Amniotic epithelial cell (primary cell): ENCODE measurements around the gene GSTM3.
A peak's percentile ranks its signal among the peaks of the same experiment; 100 is the strongest.

Experiments used
- DNase-seq: peaks from one replicate; pipeline ENCODE4 v3.0.0-alpha.2; 2010; ENCODE audit warnings: low read depth

Gene GSTM3

DNA sequence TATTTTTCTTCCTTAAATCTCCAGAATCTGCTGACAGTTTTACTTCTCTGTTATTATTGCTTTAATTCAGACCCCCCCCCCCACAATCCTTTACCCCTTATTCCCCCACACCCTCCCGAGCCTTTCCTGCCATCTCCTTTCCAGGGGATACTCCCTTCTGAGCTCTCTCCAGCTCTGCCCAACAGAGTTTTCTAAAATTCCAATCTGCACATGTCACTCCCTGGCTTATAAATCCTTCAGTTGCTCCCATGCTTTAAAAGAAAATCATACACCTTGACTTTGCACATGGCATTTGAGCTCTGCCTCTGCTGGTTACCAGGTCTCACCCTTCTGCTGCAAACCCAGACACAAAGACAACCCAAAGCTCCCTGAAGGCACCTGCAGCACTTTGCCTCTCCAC, 34.6 kb upstream of the GSTM3 start:
- DNase-seq, result peak; percentile 10

DNA sequence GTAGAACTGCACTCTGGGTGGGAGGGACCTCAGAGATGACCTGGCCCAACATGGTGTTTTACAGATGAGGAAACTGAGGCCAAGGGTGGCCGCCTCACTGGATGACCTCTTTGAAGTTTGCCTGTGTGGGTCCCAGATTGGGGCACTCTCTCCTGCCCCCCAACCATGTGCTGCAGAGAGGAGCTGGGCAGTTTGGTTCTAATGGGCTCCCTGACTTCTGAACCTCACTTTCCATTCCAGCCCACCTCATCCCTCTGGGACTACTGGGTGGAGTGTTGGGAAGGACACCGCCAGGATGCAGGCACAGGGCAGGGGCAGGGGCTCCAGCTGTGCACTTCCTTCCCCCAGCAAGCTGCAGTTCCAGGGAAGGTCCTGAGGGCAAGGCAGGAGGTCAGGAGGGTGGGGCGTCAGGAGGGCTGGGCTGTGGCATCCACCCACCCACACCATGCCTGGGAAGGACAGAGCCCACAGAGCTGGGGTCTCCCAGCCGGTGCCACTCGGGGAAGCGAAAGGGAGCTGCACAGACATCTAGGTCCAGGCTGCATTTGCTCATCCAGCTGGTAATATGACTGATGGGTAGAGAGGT, 33.2 kb upstream of the GSTM3 start:
- DNase-seq, result no peak

DNA sequence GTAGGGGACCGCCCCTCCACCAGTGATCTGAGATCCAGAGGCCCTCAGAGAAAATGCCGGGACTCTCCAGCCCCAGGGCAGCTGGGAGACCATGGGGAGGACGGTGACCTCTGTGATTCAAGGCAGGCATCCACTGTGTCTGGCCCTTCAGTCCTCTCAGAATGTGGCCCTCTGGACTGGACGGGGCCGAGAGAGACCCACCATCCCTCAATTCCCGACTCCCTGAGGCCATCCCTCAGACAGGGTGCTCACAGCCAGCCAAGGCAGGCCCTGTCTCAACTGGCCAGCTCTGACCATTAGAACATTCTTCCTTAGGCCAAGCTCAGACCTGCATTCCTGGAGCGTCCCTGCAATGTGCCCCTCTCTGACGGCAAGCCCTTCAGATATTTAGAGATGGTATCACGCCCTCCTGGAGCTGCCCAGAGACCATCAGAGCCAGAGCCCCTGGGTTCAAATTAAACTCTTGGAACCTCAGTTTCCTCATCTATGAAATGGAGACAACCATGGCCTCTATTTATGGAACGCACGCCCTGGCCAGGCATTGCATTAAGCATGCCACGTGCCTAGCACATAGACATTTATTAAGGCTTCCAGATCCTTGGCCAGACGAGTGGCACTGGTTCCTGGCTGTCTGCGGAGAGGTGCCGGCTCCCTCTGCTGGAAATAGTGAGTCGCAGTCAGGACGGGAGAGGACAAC, 32.5 kb upstream of the GSTM3 start:
- DNase-seq, result peak; percentile 87

DNA sequence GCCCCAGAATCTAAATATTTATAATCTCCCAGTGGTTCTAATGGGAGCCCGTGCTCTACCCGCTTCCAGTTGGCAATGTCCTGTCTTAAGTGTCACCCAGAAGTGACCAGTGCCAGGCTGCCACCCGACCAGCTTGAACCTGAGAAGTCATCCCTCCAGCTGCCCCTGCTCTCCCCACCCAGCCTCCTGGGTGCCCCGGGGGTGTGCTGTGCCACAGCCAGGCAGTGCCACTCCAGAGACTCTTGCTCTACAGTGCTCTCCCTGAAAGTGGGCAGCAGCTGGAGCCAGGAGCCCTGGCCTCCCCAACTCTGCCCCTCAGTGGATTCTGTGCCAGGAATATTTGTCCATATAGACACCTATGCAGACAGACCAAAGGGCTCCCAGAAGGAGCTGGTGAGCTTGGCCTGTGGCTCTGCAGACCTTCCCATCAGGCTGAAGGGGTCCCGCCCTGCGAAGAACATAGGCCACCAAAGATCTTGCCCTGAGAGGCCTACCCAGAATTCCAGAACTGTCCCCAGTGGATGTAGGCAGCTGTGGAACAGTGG, 31.9 kb upstream of the GSTM3 start:
- DNase-seq, result no peak

DNA sequence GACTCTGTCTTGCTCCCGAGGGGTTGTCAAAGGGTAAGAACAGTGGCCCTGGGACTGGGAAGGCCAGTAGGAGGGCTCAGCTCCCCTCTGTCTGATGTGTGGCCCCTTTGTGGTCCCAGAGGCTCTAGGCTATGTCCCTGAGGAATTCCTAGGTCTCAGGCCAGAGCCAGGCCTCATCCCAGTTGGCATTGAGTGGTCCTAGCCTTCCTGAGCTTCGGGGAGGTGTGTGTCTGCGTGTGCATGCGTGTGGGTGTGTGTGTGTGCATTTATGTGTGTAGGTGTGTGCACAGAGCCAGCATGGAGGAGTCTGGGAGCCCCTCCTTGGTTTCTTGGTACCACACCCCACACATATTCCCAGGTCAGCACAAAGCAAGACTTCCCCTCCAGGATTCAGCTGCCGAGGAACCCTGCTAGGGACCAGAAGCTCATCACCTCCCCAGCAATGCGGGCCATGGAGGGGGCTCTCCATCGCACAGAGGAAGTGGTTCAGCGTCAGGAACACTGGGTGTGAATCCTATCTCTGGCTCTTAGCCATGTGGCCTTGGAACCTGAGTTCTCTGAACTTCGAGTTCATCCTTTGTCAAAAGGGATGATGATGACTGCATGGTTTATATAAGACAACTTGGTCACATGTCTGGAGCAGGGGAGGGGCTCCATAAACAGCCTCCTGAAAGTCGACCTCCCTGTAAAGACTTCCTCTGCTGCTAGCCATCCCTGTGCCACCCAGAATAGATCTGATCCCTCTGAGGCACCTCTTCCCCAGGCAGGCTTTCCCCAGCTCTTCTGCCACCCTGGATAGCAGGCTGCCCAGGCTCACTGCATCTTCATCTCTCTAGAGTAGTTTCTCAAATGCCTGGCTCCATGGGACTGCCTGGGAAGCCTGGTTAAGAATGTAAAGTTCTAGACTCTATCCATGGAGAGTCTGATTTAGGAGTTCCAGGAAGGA, 31.1 kb upstream of the GSTM3 start:
- DNase-seq, result peak; percentile 8

DNA sequence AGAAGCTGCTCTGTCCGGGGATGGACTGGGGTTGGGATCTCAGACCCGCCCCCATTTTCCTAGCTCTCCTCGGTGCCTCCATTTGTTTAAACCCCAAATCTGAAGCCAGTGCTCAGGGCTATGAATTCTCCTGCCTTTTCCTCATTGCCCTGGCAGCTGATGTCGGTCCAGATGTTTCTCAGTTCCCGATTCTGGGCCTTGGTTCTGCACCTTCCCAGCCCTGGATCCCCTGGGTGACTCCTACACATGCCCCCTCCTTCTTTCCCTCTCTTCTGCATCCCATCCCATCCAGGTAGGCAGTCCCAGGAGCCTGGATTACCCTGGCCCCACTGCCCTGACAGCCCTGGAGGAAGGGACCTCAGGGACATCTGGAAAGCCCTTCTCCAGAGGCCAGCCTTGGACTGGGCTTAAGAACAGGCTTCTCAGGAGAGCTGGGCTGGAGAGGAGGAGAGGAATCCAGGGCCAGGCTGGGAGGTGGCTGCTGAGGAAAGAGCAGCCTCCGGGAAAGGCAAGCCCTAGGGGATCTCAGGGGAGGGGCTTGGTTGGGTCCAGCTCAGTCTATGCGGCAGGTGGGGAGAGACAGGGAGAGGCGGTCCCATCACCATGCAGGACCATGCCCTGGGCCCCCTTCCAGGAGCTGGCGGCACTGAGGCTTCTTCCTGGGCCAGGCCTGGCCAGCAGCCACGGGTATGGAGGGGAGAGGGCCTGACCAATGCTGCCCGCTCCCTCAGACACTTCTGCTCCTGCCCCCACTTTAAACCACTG, 29.7 kb upstream of the GSTM3 start:
- DNase-seq, result no peak

DNA sequence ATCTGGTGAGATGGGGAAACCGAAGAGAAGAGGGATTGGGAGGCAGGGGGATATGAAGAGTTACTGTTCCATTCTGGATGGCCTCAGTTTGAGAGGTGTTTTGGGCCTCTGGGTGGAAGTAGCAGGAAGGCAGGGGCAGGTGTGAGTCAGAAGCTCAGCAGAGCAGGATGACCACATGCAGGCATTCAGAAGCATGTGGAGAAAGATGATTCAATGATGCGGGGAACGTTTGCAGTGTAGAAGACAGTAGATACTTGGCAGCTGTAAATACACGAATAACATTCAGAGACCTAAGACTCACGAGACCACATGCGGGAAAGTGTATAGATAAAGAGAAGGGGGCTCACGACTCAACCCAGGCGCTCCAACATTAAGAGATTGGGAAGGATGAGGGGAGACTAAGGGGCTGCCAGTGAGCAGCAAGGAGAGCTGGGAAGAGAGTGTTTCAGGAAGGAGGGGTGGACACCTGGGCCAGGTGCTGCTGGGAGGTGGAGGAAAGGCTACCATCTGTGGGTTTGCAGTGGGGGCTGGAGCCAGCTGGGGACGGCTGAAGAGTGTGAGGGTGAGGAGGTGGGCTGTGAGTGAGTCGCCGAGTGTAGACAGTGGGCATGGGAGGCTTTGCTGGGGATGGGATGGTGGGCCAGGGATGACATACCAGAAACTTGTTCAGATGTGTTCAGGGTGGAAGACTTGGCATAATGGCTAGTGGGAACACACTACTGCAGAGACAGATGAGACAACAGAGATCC, 28.7 kb upstream of the GSTM3 start:
- DNase-seq, result peak; percentile 93

DNA sequence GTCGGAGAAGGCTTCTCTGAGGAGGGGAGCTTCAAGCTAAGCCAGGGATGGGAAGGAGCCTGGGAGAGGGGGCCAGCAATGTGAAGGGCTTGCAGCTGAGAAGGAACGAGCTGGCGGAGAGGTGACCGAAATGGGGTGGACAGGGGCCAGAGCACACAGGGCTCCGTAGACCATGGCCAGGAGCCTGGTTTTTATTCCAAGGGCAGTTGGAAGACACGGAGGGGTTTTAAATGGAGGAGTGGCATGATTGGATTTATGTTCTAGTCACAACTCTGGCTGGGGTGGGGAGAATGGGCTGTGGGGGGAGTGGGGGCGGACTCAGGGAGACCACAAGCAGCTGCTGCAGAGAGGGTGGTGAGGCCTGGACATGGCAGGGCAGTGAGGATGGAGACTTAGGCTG, 28.0 kb upstream of the GSTM3 start:
- DNase-seq, result no peak

DNA sequence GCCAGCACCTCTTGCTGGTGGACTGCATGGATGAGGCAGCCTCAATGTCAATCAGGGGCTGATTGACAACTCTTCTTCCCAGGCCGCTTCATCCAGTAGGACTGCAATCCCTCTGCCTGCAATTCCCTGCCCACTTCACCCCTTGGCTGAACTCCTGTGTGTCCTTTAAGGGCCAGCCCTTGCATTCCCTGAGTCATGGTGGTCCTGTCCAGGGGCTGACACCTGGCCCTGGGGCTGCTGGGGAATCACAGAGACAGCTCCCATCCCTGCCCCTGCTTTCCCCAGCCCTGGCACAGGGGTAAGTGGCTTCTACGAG, 27.5 kb upstream of the GSTM3 start:
- no peak for DNase-seq

DNA sequence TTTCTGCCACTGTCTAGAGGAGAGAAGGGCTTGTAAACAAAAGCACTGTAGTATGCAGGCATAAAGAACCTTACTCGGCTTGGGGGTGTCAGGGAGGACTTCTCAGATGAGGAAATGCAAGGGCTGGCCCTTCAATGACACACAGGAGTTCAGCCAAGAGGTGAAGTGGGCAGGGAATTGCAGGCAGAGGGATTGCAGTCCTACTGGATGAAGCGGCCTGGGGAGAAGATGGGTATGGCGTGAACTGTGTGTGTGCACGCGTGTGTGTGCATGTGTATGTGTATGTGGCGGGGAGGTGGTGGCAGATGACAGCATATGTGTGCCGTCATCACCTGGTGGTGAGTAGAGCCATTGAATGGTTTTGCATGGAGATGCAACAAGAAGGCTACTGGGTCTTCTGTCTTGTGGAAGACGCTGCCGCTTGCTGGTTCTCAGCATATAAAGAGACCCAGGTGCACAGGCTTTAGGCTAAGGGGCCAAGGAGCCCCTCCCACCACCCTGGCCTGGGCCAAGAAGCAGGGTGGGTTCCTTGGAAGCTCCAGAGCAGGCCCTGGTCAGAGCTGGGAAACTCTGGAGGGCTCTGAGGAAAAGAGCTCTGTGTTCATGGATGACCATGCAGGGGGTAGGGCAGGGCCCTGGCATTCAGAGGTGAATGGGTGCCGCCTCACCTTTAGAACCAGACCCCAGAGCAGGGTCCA, 26.9 kb upstream of the GSTM3 start:
- DNase-seq, result peak; percentile 56

DNA sequence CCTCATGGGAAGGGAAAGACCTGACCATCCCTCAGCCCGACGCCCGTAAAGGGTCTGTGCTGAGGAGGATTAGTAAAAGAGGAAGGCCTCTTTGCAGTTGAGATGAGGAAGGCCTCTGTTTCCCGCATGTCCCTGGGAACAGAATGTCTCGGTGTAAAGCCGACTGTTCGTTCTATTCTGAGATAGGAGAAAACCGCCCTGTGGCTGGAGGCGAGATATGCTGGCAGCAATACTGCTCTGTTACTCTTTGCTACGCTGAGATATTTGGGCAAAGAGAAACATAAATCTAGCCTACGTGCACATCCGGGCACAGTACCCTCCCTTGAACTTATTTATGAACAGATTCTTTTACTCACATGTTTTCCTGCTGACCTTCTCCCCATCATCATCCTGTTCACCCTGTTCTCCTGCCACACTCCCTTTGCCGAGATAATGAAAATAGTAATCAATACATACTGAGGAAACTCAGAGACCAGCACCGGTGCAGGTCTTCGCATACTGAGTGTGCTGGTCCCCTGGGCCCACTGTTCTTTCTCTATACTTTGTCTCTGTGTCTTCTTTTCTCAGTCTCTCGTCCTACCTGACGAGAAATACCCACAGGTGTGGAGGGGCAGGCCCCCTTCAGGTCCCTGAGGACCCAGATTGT, 26.3 kb upstream of the GSTM3 start:
- DNase-seq, result peak; percentile 83

DNA sequence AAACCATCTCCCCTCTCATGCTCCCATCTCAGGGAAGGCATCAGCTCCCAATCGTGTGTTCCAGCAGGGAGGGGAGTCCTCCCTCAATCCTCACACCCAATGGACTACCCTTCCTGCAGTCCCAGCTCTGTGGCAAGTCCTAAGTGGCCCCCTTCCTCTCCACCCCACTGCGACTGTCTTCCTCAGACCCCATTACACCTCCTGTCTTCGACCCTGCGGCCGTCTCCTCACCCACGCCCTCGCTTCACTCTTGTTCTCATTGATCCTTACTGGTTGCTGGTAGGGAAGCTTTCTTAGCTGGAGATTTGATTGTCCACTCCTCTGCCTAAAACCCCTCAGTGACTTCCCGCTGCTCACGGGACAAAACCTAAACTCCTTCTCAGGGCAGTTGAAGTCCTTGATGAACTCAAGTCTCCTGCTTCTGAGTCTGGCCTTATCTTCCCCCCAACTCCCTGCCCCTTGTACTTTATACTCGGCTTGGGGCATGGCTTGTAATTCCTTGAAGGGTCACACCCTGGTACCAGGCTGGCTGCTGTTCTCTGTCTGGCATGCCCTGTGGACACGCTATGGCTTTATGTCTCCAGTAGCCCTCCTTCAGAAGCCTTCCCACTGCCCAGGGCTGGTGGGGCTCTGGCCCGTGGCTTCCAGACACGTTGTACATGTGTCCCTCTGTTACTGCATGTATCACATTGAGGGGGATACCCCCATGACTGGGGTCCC, 25.2 kb upstream of the GSTM3 start:
- peak; percentile 31 for DNase-seq

DNA sequence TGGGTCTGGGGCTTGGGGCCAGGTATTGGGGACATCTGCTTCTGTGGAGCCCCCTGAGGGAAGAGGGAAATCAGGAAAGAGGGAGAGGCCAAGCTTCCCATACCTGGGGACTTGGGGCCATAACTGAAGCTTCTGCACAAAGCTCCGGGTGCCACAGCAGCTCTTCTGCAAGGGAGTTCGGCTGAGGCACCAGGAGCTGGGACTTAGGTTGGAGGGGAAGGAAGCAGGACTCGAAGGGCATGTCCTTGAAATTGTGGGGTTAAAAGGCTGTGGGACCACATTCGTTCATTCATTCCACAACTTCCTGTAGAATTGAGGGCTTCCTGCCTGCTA, 24.6 kb upstream of the GSTM3 start:
- DNase-seq, result no peak

DNA sequence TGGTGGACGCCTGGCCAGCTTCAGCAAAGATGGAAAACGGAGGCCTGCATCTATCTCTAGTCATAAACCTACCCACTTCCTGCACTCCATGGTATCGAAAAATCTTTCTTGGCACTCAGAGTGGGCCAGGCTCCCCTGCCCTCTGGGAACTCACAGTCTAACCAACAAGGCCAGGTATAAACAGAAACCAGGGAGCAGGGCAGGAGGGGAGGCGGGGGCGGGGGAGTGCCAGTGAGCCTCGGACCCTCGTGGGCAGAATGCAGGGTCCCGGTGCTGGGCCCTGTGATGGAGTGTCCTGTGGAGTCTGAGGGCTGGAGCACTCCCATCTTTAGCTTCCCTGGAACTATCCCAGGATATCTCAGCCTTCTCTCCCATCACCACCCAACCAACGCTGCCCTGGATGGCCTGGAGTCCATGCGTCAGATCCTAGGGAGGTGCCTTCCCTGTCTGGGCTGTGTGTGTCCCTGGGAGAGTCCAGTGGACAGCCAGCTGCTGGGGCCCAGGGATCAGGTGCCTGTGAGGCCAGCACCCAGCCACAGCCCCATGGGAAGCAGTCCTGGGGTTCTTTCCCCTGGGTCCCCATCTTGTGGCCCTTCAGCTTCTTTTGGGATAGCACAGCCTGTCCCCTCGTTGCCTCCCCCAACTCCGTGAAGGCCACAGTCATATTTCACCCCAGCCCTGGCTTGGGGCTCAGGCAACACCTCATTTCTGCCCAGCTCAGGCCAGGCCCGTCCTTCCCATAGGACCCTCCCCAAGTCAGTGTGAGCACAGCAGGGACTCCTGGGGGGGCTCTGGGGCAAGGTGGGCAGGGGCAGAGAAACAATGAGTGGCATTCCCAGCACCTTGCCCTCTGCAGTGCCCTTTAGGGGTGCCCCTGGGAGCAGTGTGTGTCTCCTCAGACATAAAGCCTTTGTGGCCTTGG, 24.0 kb upstream of the GSTM3 start:
- no peak for DNase-seq

DNA sequence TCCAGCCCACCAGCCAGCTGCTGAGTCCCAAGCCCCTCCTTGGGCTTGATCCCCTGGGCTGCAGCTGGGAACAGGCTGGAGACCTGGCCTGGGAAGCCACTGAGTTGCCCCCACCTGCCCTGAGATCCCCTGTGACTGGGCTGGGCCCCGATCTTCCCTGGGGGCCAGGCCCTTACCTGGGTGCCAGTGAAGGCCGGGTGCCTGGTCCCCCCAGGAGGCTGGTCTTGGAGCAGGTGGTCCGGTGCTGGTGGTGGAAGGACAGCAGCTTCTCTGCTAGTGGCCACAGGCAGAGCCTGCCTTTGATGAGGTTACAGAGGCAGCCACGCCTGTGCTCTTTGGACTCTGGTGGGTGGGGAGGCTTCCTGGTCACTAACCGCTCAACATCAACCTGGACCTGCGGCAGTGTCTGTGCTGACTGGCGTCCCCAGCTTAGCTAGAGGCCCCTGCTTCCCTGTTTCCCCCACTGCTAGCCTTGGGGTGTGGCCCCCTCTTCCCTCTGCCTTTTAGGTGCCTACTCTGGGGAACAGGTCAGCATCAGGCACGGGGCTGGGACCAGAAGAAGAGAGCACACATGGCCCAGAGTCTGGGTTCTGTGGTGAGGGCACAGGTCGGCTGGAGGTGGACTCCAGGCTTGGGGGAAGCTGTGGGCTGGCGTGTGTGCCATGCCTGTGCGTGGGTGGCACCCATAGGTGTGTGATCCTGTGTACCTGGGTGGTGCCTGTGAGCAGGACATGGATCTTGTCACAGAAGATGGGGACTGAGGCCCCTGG, 23.0 kb upstream of the GSTM3 start, which contains the start of gene EPS8L3:
TSS of gene EPS8L3 (minus strand) at position 278 of the 770 bp plus-strand sequence. CDS start 2,174 bp downstream, outside the sequence.
- no peak for DNase-seq

DNA sequence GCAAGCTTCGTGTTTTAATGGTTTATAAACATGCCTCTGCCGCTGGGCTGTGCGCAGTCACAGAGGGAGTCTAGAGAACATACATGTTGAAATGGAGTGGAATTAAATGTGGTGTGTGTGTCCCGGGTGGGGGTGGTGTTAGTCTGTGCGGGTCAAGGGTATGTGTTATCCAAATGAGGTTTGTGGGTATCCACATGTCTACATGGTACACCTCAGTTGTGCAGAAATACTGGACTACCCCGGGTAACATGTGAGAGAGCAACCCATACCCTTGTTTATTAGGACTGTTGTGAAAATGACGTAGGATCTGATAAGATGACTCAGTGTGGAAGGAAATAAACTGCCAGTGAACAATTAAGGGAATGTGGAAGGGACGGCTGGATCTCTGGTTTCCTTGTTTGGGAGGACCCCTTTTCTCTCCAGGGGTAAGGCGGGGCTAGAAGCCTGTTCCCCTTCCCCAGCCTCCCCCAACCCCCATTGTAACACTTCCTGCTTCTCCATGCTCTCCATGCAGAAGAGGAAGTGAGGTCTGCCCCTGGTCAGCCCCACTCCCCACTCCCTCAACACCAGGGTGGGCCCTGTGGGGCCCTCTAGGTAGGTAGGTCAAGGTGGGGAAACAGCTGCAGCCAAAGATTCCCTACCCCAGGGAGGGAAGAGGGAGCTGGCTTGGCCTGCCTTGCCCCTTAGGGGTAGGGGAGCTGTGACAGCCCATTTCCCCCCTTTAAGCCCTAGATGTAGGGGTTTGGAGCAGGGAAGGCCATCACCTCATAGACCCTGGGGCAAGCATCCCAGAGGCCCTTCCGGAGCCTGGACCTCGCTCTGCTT, 22.2 kb upstream of the GSTM3 start:
- DNase-seq, result peak; percentile 95
